GM19324 (cell line): Measurements from ENCODE around the gene APEH.
"Not testable (repeated sequence)": the region's sequence is repeated elsewhere in the genome, so short reads cannot be mapped to it uniquely, and the experiment has no call there.

ENCODE experiments used
- ATAC-seq: cut with Tn5 transposase; IDR thresholded peaks from one replicate; pipeline ENCODE4 v1.9.1; 2021; ENCODE audit warnings: mild to moderate bottlenecking, moderate library complexity; ENCODE audit not compliant: unreplicated experiment, low FRiP score

Gene APEH

DNA sequence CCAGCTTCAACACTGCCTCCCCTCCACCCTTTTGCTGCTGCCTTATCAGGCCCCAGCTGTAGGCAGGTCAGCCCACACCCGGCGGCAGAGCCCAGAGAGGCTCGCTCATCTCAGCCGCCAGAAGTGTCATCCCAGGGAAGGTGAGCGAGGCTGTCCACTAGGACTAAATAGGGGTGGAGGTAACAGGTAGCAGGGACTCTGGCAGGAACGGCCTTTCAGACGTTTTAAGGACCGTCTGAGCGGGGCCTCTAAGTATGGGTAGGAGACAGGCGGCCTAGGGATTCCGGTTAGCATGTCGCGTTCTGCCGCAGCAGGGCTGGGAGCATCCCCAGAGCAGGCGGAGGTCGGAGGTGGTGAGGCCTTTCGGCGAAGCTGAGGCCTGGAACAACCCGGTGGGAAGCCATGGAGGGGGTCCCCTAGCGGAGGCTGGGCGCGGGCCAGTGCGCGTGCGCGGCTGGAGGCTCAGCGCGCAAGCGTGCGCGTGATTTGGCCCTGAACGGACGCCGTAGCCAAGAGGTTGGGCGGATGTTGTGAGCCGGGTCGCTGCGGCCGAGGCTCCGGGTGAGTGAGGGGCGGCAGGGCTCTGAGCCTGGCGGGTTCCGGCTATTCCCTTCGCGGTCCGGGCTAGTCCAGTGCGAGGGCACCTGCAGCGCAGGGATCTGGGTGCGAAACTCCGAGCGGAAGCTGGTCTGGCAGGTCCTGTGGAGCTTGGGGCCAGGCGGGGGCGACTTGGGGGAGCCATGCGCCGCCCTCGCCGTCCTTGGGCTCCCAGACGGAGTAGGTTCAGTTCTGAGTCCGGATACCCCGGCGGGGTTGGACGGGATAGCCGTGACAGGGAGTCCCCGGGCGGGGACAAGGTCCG is 15.1 kb downstream of the APEH start, which contains the start of the genes MST1 and RNF123:
MST1 (minus strand) TSS at position 429 of the 862 bp plus-strand sequence. CDS start 783 bp downstream, outside the sequence.
RNF123 (plus strand) TSS at position 512 of the 862 bp plus-strand sequence. CDS start 1,609 bp downstream, outside the sequence.
- ATAC-seq: peak; percentile 68

DNA sequence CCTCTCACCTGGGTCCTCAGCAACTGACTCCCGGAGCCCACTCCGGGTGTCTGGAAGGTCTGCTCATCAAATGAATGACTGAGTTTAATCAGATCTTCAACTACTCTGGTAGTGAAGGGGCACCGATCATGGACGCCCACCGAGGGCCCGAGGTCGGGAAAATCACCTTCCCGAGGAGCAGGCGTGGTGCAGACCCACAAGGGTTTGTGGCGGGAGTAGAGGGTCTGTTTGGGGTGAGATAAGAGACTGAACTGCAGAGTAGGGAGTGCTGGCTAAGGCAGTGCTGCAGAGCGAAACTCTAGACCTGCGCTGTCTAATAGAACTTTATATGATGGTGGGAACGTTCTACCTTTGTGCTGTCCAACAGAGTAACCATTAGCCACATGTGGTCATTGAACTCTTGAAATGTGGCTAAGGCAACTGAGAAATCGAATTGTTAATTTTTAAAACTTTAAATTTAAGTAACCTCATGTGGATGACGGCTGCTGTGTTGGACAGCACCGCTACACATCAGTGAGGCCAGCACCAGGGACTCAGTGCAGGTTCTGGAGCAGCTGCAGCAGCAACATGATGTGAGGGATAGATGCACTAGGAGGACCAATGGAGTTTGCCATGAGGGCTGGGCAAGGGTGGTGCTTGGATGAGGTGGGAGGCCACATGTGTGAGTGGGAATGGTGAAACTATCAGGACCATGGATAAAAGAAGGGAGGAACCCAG is 15.9 kb downstream of the APEH start:
- not testable (repeated sequence) for ATAC-seq

DNA sequence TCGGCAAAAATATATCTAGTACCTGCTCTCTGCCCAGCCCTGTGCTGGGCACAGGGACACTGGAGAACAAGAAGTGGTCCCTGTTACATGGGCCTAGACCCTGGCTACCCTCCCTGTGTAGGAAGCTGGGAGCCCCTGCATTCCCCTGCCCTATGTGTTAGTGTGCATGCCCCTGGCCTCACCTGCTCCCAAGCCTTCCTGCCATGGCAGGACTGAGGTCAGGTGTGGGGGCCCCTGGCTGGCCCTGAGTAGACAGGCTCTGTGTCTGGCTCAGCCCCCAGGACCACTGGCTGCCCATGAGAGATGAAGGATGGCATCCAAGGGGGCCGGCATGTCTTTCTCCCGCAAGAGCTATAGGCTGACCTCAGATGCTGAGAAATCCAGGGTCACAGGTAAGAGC is 16.7 kb downstream of the APEH start:
- ATAC-seq: not testable (repeated sequence)

DNA sequence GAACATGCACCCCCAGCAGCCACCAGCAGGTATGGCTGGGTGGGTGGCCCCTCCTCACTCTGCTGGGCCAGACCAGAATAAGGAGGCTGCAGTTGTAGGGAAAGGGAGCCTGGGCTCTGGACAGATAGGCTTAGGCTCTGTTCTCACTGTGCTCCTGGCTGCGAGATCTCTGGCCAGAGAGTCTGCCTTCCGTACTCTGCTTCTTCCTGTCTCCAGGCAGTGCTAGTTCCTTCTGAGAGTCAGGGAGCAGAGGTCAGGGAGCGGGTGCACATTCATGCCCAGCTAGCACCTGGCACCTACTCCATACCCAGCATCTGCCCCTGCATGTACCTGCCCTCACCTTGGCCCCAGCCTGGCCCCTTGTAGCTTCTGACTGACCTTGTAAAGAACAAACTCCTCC is 17.3 kb downstream of the APEH start:
- not testable (repeated sequence) for ATAC-seq

DNA sequence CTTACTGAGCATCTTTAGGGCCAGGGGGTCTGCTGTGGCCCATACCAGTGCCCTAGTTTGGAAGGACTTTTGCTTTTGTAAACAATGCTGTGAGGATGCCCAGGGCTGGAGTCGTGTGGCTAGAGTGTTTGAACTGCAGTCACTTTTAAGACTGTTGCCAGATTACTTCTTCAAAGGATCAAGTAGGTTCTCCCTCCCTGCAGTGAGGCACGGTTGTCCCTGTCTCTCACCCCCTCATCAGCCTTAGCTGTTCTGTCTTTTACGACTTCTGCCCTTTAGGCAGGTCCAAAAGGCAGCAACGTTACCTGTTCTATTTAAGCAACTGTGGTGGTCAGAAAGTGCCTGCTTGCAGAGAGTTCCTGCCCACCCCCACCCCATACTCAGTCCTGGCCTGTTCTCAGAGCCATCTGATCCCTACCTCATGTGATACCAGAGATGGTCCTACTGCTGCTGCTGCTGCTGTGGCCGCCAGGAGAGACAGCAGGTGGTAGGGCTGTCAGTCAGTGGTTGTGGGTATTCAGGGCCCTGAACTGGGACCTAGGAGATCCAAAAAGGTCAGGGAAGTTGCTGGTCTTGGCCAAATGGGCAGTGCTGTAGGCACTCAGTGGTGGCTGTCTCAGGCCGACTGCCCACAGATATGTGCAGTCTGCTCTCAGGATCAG is 20.4 kb downstream of the APEH start:
- not testable (repeated sequence) for ATAC-seq

DNA sequence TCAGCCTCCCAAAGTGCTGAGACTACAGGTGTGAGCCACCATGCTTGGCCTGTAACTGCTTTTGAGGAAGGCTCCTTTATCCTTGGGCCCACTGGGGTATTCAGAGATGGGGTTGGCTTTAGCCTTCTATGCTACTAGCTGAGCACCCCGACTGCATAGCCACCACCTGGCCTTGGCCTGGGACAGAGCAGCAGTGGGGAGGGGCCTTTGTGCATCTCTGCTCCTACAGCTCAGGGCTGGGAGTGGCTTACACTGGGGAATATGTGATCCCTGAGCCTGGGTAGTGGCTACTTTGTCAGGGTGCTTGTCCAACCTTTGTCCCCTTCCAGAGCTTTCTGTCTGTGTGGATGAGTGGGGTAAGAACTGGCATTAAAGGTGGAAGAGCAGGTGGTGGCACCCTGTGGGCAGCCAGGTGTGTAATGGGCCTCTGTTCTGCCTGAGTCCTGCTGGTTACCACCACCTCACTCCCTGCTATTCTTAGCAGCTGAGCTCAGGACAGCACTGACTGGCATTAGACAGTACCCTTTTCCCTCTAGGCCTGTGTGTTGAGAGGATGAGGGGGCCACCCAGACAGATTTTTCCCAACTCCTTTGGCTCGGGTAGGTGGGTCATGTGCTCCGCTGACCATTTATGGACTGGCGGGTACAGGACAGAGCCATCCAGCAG is 21.3 kb downstream of the APEH start:
- not testable (repeated sequence) for ATAC-seq

DNA sequence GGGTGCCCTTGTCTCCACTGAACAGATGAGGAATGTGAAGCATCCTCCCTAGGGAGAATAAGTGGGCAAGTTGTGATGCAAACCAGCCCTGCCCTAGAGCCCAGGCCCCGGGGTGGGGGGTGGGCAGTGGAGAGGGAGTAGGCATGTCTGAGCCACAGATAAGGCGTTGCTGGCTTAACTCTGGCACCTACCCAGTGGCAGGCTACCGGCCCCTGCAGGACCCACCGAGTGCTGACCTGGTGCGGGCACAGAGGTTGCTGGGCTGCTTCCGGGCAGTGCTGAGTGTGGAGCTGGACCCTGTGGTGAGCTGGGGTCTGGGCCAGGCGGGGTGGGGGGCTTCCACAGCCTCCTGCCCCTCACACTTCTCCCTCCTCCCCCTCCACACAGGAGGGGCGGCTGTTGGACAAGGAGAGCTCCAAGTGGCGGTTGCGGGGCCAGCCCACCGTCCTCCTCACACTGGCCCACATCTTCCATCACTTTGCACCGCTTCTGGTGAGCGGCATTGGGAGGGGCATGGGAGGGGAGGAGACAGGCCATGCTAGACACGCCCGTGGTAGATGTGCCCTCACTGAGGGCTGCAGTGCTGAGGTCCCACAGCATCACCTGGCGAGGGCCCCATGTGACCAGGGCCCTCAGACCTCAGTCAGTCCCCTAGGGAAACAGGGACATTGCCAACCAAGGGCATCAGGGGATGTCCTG is 25.3 kb downstream of the APEH start:
- ATAC-seq: no peak

DNA sequence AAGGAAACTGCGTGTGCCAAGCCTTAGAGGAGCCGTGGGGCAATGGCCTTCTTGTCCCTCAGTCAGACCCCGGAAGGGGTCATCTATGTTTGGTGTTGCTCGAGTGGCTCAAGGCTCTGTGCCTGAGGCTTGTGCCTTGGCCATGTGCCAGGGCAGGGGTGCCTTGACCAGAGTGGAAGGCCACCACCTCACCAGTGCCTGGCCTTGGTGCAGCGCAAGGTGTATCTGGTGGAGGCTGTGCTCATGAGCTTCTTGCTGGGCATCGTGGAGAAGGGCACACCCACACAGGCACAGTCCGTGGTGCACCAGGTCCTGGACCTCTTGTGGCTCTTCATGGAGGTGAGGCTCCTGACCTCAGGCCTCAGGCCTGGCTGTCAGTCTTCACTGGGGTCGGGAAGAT is 25.9 kb downstream of the APEH start:
- ATAC-seq: no peak

DNA sequence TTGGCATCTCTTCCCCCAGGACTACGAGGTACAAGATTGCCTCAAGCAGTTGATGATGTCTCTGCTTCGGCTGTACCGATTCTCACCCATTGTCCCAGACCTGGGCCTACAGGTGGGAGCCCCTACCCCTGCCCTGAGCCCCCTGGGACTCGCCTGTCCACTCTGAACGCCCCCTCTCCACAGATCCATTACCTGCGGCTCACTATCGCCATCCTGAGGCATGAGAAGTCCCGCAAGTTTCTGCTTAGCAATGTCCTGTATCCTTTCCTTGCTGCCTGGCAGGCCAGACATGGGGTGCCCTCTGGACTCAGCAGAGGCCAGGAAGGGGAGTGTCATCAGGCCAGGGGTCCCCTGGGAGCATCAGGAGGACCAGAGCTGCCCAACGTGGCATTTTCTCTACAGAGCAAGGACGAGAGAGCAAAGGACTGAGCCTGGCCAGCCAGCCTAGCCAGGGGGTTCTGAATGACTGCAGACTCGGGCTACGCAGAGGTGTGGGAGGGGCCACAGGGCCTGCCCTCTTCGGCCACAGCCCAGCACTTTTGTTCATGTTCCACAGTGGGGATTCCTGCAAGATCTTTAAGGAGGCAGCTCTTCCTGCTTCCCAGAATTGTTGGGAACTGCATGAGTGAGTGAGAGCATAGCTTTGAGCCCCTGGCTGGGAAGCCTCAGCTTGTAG is 26.4 kb downstream of the APEH start:
- ATAC-seq: no peak

DNA sequence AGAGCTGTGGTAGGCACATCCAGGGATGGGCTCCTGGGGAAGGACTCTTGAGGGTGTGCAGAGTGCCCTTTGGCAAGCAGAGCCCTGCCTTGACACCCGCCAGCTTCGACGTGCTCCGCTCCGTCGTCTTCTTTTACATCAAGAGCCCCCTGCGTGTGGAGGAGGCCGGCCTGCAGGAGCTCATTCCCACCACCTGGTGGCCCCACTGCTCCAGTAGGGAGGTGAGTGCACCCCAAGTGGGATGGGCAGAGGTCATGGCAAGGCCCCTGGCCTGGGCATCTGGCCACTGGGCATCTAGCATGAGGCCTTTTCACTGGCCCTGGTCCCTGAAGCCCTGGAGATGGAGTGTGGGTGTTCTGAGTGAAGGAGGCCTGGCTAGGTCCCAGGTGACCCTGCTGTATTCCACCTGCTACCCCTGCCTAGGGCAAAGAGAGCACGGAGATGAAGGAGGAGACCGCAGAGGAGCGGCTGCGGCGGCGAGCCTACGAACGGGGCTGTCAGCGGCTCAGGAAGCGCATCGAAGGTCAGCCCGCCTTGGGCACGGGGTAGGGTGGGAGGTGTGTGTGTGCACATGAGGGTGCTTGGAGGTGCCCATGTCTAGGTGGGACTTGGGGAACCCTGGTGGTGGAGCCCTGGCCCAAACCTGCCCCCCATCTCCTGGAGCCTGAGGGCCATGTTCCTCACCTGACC is 27.4 kb downstream of the APEH start:
- no peak for ATAC-seq

DNA sequence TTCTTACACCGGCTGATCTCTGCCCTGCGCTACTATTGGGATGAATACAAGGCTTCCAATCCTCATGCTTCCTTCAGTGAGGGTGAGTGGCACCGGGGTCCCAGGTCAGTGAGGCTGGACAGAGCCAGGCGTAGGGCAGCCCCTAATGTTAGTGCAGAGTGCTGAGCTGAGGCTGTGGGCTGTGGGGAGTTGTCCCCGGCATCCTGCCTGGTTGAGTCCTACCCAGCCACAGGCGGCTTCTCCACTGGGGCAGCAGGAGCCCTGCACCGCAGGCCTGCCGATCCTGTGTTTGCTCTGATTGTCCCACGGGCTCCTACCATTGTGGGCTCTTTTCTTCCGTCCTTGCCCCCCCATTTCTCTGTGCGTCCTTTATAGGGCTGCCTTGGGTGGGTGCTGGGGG is 28.5 kb downstream of the APEH start:
- ATAC-seq: no peak

DNA sequence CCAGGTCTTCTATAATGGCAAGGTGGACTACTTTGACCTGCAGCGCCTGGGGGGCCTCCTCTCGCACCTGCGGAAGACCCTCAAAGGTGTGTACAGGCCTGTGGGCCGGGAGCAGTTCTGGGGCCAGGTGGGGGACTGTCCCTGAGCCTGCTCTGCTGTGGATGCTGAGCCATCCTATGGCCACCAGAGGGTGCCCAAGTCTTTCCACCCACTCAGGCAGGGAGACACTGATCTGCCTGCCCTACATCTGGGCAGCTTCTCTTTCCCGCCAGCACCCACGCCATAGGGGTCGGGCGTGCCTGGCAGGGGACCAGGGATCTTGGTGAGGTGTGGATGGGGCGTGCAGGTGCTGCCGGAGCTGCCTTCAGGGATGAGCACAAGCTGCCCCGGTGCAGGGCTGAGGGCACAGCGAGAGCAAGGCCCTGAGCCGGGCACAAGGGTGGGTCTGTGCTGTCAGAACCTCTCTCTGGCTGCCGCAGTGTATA is 29.3 kb downstream of the APEH start:
- no peak for ATAC-seq

DNA sequence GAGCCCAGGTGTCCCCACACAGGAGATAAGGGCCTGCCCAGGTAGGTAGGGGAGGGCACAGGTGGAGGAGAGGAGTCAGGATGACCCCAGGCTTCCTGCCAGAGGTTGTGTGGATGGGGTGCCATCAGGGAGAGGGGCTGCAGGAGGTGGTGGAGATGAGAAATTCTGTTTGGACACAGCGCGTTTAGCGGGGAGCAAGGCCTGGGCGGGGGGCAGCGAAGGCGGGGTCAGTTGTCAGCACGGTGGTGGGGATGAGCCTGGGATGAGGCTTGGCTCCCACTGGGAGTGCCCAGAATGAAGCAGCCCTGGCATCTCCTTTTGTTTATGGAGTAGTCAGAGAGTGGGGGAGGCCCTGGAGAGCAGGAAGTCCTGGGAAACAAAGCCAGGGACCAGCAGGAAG is 29.8 kb downstream of the APEH start:
- ATAC-seq: no peak

DNA sequence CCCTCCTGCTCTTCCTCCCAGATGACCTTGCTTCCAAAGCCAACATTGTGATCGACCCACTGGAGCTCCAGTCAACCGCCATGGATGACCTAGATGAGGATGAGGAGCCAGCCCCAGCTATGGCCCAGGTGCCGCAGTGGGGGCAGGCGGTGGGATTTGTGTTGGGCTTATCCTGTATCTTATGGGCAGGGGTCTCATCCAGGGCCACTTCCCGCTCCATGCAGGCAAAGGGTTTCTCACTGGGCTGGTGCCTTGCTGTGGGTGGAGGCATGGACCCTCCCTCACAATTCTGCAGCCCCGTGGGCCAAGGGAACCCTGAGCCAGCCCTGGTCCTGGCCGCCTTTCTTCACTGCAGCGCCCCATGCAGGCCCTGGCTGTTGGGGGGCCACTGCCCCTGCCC is 30.5 kb downstream of the APEH start:
- ATAC-seq: no peak

DNA sequence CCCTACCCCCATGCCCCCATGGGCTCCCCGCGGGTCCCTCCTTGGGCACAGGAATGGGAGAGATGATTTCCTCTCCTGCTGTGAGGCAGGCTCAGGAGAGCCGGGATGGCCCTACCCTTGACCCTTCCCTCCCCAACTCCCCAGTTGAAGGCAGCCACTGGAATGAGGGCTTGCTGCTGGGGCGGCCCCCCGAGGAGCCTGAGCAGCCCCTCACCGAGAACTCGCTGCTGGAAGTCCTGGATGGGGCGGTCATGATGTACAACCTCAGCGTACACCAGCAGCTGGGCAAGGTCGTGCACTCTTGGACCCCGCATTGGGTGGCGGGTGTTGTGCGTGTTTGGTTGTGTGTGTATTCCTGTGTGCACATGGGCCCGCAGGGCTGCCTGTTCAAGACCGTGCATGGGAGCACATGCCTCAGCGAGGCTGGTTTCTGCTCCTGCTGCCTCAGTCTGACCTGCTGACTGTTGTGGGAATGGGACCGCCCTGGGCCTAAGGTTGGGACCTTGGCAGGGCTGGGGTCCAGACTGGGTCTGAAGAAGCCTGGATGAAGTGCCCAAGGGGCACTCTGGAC is 31.3 kb downstream of the APEH start:
- no peak for ATAC-seq

DNA sequence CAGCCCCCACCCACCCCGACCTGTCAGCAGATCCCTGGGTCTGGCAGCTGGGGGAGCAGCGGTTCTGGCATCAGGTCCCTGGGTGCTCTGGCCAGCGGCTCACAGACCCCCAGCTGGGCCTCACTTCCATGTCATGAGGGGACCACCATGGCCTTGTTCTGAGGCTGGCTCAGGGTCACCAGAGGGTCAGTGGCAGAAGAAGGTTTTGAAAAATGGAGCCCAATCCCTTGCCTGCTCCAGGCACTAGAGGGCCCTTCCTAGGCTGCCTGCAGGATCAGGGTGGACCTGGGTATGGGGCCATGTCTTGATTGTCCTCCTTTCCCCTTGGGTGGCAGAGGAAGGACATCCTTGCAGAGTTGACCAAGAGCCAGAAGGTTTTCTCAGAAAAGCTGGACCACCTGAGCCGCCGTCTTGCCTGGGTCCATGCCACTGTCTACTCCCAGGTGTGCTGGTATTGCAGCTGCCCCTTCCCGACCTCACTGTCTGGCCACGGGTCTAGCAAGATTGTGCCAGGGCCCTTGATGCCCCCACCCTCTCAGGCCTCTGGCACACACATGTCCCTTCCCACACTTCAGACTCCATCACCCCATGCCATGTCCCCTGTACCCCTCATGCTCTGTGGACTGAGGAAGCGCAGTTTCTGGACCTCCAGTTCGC is 32.4 kb downstream of the APEH start:
- ATAC-seq: no peak

DNA sequence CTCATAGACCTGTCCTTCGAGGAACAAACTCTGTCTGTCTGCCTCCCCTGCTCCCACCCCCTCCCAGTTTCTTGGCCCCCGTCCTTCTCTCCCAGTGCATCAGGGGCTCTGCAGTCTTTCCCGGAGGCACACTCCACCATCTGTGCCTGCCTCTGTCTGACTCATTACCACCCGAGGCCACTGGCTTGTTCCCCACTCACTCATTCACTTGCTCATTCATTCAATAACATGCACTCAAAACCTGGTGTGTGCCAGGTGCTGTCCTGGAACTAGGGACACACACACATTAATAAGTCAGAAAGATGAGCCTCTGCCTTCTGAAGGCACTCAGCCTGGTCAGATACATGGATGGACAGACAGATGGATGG is 32.9 kb downstream of the APEH start:
- no peak for ATAC-seq

DNA sequence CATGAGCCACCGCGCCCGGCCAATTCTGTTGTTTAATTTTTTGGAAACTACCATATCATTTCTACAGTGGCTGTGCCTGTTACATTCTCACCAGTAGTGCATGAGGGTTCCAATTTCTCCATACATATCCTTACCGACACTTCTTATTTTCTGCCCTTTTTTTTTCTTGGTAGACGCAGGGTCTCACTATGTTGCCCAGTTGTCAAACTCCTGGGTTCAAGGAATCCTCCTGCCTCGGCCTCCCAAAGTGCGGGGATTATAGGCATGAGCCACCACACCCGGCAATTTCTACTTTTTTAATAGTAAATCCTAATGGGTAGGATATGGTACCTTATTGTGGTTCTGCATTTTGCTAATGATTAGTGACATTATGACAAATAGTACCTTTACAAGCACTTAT is 35.7 kb downstream of the APEH start:
- ATAC-seq: no peak
